CD4-positive, alpha-beta T cell treated with Interferon gamma for 1 hour (primary cell): ENCODE measurements around the gene VTI1A.
"Not testable (repeated sequence)": the region's sequence is repeated elsewhere in the genome, so short reads cannot be mapped to it uniquely, and the experiment has no call there.

ENCODE experiments used
- DNase-seq: peaks from one replicate; pipeline ENCODE4 v3.0.0-alpha.2; 2020

The VTI1A gene

GRCh38 chr10:112509558-112510291 is 62.7 kb downstream of the VTI1A start:
- no peak for DNase-seq

- no peak for DNase-seq
Measured at GRCh38 chr10:112510384-112510783, 63.4 kb downstream of the VTI1A start.

GRCh38 chr10:112512294-112512693 is 65.3 kb downstream of the VTI1A start:
- no peak for DNase-seq

- DNase-seq: no peak
Measured at GRCh38 chr10:112515126-112515525, 68.1 kb downstream of the VTI1A start.

GRCh38 chr10:112515852-112516251 is 68.8 kb downstream of the VTI1A start:
- no peak for DNase-seq

- DNase-seq: no peak
Measured at GRCh38 chr10:112517451-112517862, 70.4 kb downstream of the VTI1A start.

- DNase-seq: no peak
Measured at GRCh38 chr10:112519133-112519761, 72.2 kb downstream of the VTI1A start.

- no peak for DNase-seq
Measured at GRCh38 chr10:112520914-112521313, 73.9 kb downstream of the VTI1A start.

- DNase-seq: no peak
Measured at GRCh38 chr10:112524641-112525040, 77.6 kb downstream of the VTI1A start.

GRCh38 chr10:112525200-112525599 is 78.2 kb downstream of the VTI1A start:
- no peak for DNase-seq

GRCh38 chr10:112526139-112526538 is 79.1 kb downstream of the VTI1A start:
- no peak for DNase-seq

- DNase-seq: no peak
Measured at GRCh38 chr10:112526906-112527305, 79.9 kb downstream of the VTI1A start.

- DNase-seq: no peak
Measured at GRCh38 chr10:112528235-112528634, 81.2 kb downstream of the VTI1A start.

- no peak for DNase-seq
Measured at GRCh38 chr10:112531421-112531820, 84.4 kb downstream of the VTI1A start.

- no peak for DNase-seq
Measured at GRCh38 chr10:112532189-112532588, 85.2 kb downstream of the VTI1A start.

GRCh38 chr10:112532956-112533355 is 85.9 kb downstream of the VTI1A start:
- DNase-seq: no peak

- DNase-seq: no peak
Measured at GRCh38 chr10:112533916-112534315, 86.9 kb downstream of the VTI1A start.

GRCh38 chr10:112535531-112535951 is 88.5 kb downstream of the VTI1A start:
- DNase-seq: no peak

- no peak for DNase-seq
Measured at GRCh38 chr10:112536663-112537062, 89.6 kb downstream of the VTI1A start.

- DNase-seq: no peak
Measured at GRCh38 chr10:112538168-112538567, 91.2 kb downstream of the VTI1A start.

GRCh38 chr10:112539340-112539739 is 92.3 kb downstream of the VTI1A start:
- DNase-seq: no peak

GRCh38 chr10:112542823-112543222 is 95.8 kb downstream of the VTI1A start:
- not testable (repeated sequence) for DNase-seq

- no peak for DNase-seq
Measured at GRCh38 chr10:112546474-112546873, 99.5 kb downstream of the VTI1A start.

GRCh38 chr10:112548535-112549276 is 101.7 kb downstream of the VTI1A start:
- DNase-seq: no peak
